ENCODE data around the gene SGMS1.
"Not testable (repeated sequence)": the region's sequence is repeated elsewhere in the genome, so short reads cannot be mapped to it uniquely, and the experiment has no call there.

Gene SGMS1

GRCh38 chr10:50362547-50363125 lies 261.1 kb downstream of the SGMS1 start:
- no peak overlapping the region for H3K4me3 ChIP-seq (ENCODE audit: control insufficient read depth, low read depth, low read length)
- peak; percentile 69 for DNase-seq (ENCODE audit: low read depth)
- TF ChIP-seq, protein P1, sequence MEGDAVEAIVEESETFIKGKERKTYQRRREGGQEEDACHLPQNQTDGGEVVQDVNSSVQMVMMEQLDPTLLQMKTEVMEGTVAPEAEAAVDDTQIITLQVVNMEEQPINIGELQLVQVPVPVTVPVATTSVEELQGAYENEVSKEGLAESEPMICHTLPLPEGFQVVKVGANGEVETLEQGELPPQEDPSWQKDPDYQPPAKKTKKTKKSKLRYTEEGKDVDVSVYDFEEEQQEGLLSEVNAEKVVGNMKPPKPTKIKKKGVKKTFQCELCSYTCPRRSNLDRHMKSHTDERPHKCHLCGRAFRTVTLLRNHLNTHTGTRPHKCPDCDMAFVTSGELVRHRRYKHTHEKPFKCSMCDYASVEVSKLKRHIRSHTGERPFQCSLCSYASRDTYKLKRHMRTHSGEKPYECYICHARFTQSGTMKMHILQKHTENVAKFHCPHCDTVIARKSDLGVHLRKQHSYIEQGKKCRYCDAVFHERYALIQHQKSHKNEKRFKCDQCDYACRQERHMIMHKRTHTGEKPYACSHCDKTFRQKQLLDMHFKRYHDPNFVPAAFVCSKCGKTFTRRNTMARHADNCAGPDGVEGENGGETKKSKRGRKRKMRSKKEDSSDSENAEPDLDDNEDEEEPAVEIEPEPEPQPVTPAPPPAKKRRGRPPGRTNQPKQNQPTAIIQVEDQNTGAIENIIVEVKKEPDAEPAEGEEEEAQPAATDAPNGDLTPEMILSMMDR (conservative IDR thresholded peaks at IDR 0.05; ENCODE audit: control insufficient read depth, insufficient read depth, low read depth, low read length) = no peak

GRCh38 chr10:50361946-50362345 lies 261.8 kb downstream of the SGMS1 start:
- no peak overlapping the region for H3K4me3 ChIP-seq (ENCODE audit: control insufficient read depth, low read depth, low read length)
- TF ChIP-seq, protein P1 (conservative IDR thresholded peaks at IDR 0.05; ENCODE audit: control insufficient read depth, insufficient read depth, low read depth, low read length) = no peak
- no peak for DNase-seq (ENCODE audit: low read depth)

GRCh38 chr10:50360077-50360850 lies 263.5 kb downstream of the SGMS1 start:
- no peak overlapping the region for H3K4me3 ChIP-seq (ENCODE audit: control insufficient read depth, low read depth, low read length)
- TF ChIP-seq, protein P1 (conservative IDR thresholded peaks at IDR 0.05; ENCODE audit: control insufficient read depth, insufficient read depth, low read depth, low read length) = no peak
- peak; percentile 58 for DNase-seq (ENCODE audit: low read depth)

DNA sequence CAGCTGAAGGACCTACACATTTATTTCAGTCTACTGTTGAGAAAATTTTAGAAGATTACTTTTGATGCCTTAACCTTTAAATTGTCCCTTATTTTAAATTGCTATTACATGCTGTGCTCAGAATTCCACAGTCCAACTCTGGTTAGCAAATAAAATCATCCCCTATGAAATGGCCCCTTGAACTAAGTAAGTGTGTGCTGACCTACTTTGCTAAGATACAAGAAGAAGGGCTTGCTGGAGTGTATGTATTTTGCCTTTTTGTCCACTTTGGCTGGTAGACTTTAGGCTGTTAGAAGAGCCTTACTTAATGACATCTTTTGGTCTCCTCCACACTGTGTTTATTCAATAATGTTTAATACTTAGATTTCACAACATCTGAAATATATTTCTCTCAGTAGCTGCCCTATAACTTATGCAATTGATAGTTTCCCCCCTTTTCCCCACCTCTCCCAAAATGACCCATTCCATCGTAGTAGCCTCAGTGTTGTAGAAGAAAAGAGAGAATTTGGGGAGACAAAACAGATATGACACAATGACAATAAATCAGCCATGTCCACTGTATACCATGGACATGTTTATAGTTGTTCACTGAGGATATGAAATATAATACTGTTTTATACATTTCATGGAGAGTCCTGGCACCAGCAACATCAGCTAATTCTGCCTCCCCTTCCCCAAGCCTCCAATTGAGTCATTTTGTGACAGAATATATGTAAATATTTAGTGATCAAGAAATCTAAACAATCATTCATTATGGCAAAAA lies 264.6 kb downstream of the SGMS1 start:
- TF ChIP-seq, protein P1 (conservative IDR thresholded peaks at IDR 0.05; ENCODE audit: control insufficient read depth, insufficient read depth, low read depth, low read length) = no peak
- no peak overlapping the region for H3K4me3 ChIP-seq (ENCODE audit: control insufficient read depth, low read depth, low read length)
- DNase-seq (ENCODE audit: low read depth) = no peak

GRCh38 chr10:50358411-50358810 lies 265.3 kb downstream of the SGMS1 start:
- TF ChIP-seq, protein P1 (conservative IDR thresholded peaks at IDR 0.05; ENCODE audit: control insufficient read depth, insufficient read depth, low read depth, low read length) = no peak
- DNase-seq (ENCODE audit: low read depth) = no peak
- no peak overlapping the region for H3K4me3 ChIP-seq (ENCODE audit: control insufficient read depth, low read depth, low read length)

GRCh38 chr10:50356481-50356832 lies 267.3 kb downstream of the SGMS1 start:
- DNase-seq (ENCODE audit: low read depth); H3K4me3 ChIP-seq (ENCODE audit: control insufficient read depth, low read depth, low read length): not testable (repeated sequence)

DNA sequence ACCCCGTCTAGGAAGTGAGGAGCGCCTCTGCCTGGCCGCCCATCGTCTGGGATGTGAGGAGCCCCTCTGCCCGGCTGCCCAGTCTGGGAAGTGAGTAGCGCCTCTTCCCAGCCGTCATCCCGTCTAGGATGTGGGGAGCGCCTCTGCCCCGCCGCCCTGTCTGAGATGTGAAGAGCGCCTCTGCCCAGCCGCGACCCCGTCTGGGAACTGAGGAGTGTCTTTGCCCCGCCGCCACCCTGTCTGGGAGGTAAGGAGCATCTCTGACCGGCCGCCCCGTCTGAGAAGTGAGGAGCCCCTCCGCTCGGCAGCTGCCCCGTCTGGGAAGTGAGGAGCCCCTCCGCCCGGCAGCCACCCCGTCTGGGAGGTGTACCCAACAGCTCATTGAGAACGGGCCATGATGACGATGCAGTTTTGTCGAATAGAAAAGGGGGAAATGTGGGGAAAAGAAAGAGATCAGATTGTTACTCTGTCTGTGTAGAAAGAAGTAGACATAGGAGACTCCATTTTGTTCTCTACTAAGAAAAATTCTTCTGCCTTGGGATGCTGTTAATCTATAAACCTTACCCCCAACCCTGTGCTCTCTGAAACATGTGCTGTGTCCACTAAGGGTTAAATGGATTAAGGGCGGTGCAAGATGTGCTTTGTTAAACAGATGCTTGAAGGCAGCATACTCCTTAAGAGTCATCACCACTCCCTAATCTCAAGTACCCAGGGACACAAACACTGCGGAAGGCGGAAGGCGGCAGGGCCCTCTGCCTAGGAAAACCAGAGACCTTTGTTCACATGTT lies 267.9 kb downstream of the SGMS1 start:
- H3K4me3 ChIP-seq (ENCODE audit: control insufficient read depth, low read depth, low read length); DNase-seq (ENCODE audit: low read depth): not testable (repeated sequence)

Data from fibroblast of mammary gland (primary cell).